Calu3 (cell line): Measurements from ENCODE around the gene KRTAP3-2. TPM values are rescaled to one million over a fixed set of nuclear protein-coding genes. Genes with fewer than 3 reads are reported as not detected.

Experiments used
- BruUV-seq: library from RNA; stranded (reverse); fragments of 400-500 nt; replicated peaks from 2 replicates; lab custom pipeline; 2021; lab: Mats Ljungman, UMichigan
- CTCF ChIA-PET: fragments of 300-600 bp; sonication (Branson Sonifier 250); formaldehyde crosslinking; loops from one replicate; lab custom pipeline; 2022; ENCODE audit warnings: antibody characterized with exemption; lab: Charles Lee
- DNase-seq: peaks from one replicate; pipeline ENCODE4 v3.0.0; 2022
- H3K27ac Mint-ChIP-seq: one replicate; pipeline ENCODE4 v1.8.0; 2022; ENCODE audit warnings: mixed read lengths; ENCODE audit not compliant: unreplicated experiment
- H3K27me3 Mint-ChIP-seq: one replicate; pipeline ENCODE4 v1.8.0; 2022; ENCODE audit warnings: mixed read lengths; ENCODE audit not compliant: unreplicated experiment
- H3K36me3 Mint-ChIP-seq: one replicate; pipeline ENCODE4 v1.8.0; 2022; ENCODE audit warnings: mild to moderate bottlenecking, moderate library complexity, mixed read lengths; ENCODE audit not compliant: insufficient read depth, unreplicated experiment
- H3K4me1 Mint-ChIP-seq: one replicate; pipeline ENCODE4 v1.8.0; 2022; ENCODE audit warnings: mild to moderate bottlenecking, low read depth, mixed read lengths; ENCODE audit not compliant: unreplicated experiment
- H3K4me3 Mint-ChIP-seq: one replicate; pipeline ENCODE4 v1.8.0; 2022; ENCODE audit warnings: mild to moderate bottlenecking, low read depth, moderate library complexity, mixed read lengths; ENCODE audit not compliant: unreplicated experiment
- H3K9me3 Mint-ChIP-seq: one replicate; pipeline ENCODE4 v1.8.0; 2022; ENCODE audit warnings: low read depth, mixed read lengths; ENCODE audit not compliant: unreplicated experiment
- CTCF ChIP-seq: fragments of 200-600 bp; IDR thresholded peaks from one replicate; pipeline ENCODE4 v1.8.0; 2022; ENCODE audit warnings: antibody characterized with exemption; ENCODE audit not compliant: unreplicated experiment
- intact Hi-C: fragments of 100-400 bp; cut with micrococcal nuclease; formaldehyde crosslinking; loops from one replicate; pipeline ENCODE4 v1.10.0; 2022; ENCODE audit not compliant: unreplicated experiment
- total RNA-seq: library from RNA; stranded (reverse); gene quantifications from 2 replicates; pipeline ENCODE4 v1.2.3, GENCODE V29; 2022

The KRTAP3-2 gene
- total RNA-seq, 1 experiment from 2014 or later = not detected

DNA sequence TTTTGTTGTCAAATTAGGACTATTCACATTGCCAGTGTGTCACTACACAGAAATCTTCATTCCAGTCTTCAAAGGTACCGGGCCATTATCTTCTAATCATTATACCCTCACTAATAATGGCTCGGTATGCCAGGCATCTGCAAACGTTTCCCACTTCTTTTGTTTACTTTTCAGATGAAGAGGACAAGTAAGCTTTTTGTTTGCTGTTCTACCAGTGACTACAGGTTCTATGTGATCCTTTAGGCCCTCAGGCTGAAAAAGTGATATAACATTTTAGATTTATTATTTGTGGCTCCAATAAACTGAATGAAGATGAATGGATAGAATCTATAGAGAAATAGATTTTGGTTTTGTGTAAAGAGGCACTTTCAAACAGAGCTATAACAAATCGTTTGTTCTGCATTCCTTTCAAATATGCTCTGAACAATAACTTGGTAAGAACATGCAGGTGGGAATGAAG, 9.6 kb upstream of the KRTAP3-2 start:
- CTCF ChIA-PET = interaction anchor here (0.6 to 1.7 kb wide), 14 partner anchors 10 to 292 kb away, joined by 3 to 6 read pairs (median 4); partner anchors contain the start of genes KRT23, KRT40 and KRTAP2-3
- no peak overlapping the region for H3K27ac Mint-ChIP-seq
- BruUV-seq = no TSS peak
- H3K36me3 Mint-ChIP-seq = no peaks in the 10 kb centered on the region
- peaks cover 4% of the 10 kb centered on the region for H3K9me3 Mint-ChIP-seq
- TF ChIP-seq CTCF = no peak
- DNase-seq = peak; percentile 45
- H3K27me3 Mint-ChIP-seq = no peaks in the 10 kb centered on the region
- no peak overlapping the region for H3K4me3 Mint-ChIP-seq
- H3K4me1 Mint-ChIP-seq = peaks cover 44% of the 10 kb centered on the region
- intact Hi-C loops = no loop called here

DNA sequence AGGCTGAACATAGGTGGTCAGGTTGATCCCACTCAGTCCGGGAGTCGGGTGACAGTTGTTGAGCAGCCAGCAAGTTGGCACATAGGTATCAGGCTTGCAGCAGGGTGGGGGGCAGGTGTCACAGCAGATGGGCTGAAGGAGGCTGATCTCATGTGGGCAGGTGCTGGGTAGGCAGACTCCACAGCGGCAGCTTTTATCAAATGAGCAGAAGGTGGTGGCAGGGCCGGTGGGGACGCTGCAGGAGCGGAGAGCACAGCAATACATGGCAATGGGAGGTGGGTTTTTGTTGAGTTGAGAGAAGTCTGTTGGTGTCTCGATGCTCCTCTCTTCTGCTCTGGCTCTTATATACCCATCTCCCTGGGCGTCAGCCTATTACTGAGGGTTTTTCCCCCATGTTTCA, 9.1 kb upstream of the KRTAP3-2 start, which contains the start of gene KRTAP3-1:
Gene KRTAP3-1, minus strand, starts transcription at position 318 of the 400 bp plus-strand sequence. Its CDS starts 54 bp downstream, at position 264.
- Mint-ChIP-seq H3K9me3 (peaks cover 4% of the 10 kb centered on the region), H3K36me3 (no peaks in the 10 kb centered on the region), H3K27ac (no peak within 1 kb of the TSS), H3K27me3 (no peaks in the 10 kb centered on the region), H3K4me3 (no peak within 1 kb of the TSS), H3K4me1 (peaks cover 50% of the 10 kb centered on the region)
- no peak for TF ChIP-seq CTCF
- CTCF ChIA-PET = interaction anchor here (0.6 to 1.7 kb wide), 10 partner anchors 11 to 292 kb away, joined by 3 to 6 read pairs (median 4); partner anchors contain the start of gene KRT40
- intact Hi-C loops = no loop called here
- no peak for DNase-seq
- BruUV-seq = no TSS peak

DNA sequence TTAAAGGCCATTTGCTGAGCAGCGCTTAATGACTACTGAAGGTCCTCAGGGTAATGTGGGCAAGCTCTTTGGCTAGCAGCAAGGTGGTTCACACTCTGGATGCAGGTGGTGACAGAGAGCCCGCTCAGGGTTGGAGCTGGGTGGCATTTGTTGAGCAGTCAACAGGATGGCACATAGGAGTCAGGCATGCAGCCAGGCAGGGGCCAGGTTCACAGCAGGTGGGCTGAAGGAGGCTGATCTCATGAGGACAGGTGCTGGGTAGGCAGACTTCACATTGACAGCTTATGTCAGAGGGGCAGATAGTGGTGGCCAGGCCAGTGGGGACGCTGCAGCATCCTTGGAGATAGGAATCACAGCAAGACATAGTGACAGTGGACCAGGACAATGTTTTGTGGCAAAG, 4.7 kb upstream of the KRTAP3-2 start:
- intact Hi-C loops = loop anchor here (5.0 kb wide), 1 partner anchor 38 kb away; the partner anchor contains the start of gene KRTAP1-1
- H3K9me3 Mint-ChIP-seq = no peaks in the 10 kb centered on the region
- no peaks in the 10 kb centered on the region for H3K36me3 Mint-ChIP-seq
- no peaks in the 10 kb centered on the region for H3K27me3 Mint-ChIP-seq
- peaks cover 46% of the 10 kb centered on the region for H3K4me1 Mint-ChIP-seq
- H3K27ac Mint-ChIP-seq = no peak overlapping the region
- H3K4me3 Mint-ChIP-seq = no peak overlapping the region
- no peak for DNase-seq
- no peak for TF ChIP-seq CTCF
- BruUV-seq = no TSS peak
- CTCF ChIA-PET = interaction anchor here (0.8 to 1.2 kb wide), 2 partner anchors 16 to 92 kb away, joined by 3 to 5 read pairs; no protein-coding TSS in a partner anchor

GRCh38 chr17:41003926-41004325, 4.2 kb upstream of the KRTAP3-2 start:
- H3K4me3 Mint-ChIP-seq = no peak overlapping the region

More at GRCh38 chr17:41003926-41004325, 4.2 kb upstream of the KRTAP3-2 start:
- Mint-ChIP-seq H3K27me3 (no peaks in the 10 kb centered on the region), H3K36me3 (no peaks in the 10 kb centered on the region), H3K27ac (no peak overlapping the region), H3K4me1 (peaks cover 41% of the 10 kb centered on the region), H3K9me3 (no peaks in the 10 kb centered on the region)
- CTCF ChIA-PET = interaction anchor here (0.8 to 1.2 kb wide), 2 partner anchors 16 to 91 kb away, joined by 3 to 5 read pairs; no protein-coding TSS in a partner anchor
- BruUV-seq = no TSS peak
- DNase-seq = no peak
- intact Hi-C loops = loop anchor here (5.0 kb wide), 1 partner anchor 38 kb away; the partner anchor contains the start of gene KRTAP1-1
- no peak for TF ChIP-seq CTCF
